ENCODE data around the gene RAPSN.

RAPSN gene

DNA sequence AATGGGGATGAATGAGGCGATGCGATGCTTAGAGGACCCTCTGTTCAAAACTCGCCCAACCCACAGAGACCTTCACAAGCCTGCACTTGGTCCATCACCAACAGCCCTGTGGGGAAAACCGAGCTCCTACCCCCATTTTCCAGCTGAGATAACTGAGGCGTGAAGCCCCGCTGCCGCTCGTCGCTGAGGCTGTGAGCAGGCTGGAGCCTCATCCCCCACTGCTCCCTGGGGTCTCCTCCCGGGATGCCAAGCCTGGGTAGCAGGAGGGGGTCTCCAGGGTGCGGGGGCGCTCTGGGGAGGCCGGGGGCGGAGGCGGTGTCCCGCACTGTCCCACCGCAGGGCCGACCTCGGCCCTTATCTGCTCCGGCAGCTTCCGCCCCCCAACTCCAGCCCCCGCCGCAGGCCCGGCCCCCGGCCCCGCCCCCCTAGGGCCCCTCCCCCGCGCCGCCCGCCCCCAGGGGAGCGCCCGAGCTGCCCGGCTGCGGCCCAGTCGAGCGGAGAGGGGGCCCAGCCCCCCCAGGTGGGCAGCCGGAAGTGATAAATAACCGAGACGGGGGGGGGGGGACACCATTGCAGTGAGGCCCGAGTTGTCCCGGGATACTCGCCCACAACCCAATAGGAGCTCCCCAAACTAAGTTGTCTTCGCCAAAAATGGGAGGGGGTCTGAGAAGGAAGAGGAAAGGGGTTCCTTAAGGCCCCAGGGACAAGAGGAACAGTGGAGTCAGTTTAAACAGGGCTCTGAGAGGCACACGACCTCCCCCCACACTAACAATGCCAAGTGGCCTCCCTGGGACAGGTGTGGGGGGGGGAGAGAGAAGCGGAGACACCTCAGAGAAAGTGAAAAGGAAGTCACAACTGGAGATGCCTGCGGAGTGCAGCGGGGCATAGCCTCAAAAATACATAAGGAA is 48.8 kb downstream of the RAPSN start:
- Mint-ChIP-seq H3K36me3 (ENCODE audit: low read depth) (no peaks in the 10 kb centered on the region), H3K27me3 (ENCODE audit: low read depth) (no peaks in the 10 kb centered on the region), H3K27ac (peak overlapping the region; percentile 69), H3K4me3 (peak overlapping the region; percentile 81), H3K9me3 (no peaks in the 10 kb centered on the region), H3K4me1 (ENCODE audit: low read depth) (peaks cover 18% of the 10 kb centered on the region)
- DNase-seq (ENCODE audit: low spot score) = no peak

GRCh38 chr11:47398551-47398950 is 50.4 kb downstream of the RAPSN start:
- peaks cover 27% of the 10 kb centered on the region for H3K4me1 Mint-ChIP-seq (ENCODE audit: low read depth)
- H3K27ac Mint-ChIP-seq = no peak overlapping the region
- DNase-seq (ENCODE audit: low spot score) = no peak
- H3K27me3 Mint-ChIP-seq (ENCODE audit: low read depth) = no peaks in the 10 kb centered on the region
- no peaks in the 10 kb centered on the region for H3K9me3 Mint-ChIP-seq
- peak overlapping the region; percentile 32 for H3K4me3 Mint-ChIP-seq
- no peaks in the 10 kb centered on the region for H3K36me3 Mint-ChIP-seq (ENCODE audit: low read depth)

DNA sequence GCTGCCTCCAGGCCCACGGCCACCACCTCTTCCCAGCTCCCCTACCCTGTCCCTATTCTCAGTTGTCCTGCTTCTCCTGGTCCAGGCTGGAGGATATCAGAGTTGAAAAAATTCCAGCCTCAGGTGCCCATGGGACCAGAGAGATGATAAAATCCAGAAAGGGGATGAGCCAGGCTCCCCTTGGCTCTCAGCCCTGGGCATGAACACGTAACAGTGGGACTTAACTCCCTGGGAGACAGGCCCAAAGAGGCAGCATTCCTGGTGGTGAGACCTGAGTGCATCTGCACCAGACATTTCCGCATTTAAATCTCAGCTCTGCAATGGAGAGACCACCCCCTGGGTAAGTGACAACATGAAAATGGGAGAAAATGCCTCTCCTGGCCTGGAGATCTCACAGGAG is 50.9 kb downstream of the RAPSN start:
- no peak for DNase-seq (ENCODE audit: low spot score)
- no peaks in the 10 kb centered on the region for H3K9me3 Mint-ChIP-seq
- no peaks in the 10 kb centered on the region for H3K27me3 Mint-ChIP-seq (ENCODE audit: low read depth)
- peaks cover 29% of the 10 kb centered on the region for H3K4me1 Mint-ChIP-seq (ENCODE audit: low read depth)
- no peak overlapping the region for H3K27ac Mint-ChIP-seq
- H3K4me3 Mint-ChIP-seq = no peak overlapping the region
- no peaks in the 10 kb centered on the region for H3K36me3 Mint-ChIP-seq (ENCODE audit: low read depth)

GRCh38 chr11:47396049-47396320 is 53.0 kb downstream of the RAPSN start:
- H3K4me1 Mint-ChIP-seq (ENCODE audit: low read depth) = peaks cover 27% of the 10 kb centered on the region
- H3K4me3 Mint-ChIP-seq = no peak overlapping the region
- H3K27ac Mint-ChIP-seq = peak overlapping the region; percentile 92

GRCh38 chr11:47395223-47396048 is 53.5 kb downstream of the RAPSN start:
- Mint-ChIP-seq H3K9me3 (no peaks in the 10 kb centered on the region), H3K27ac (peak overlapping the region; percentile 92), H3K4me1 (ENCODE audit: low read depth) (peaks cover 24% of the 10 kb centered on the region), H3K4me3 (peak overlapping the region; percentile 34), H3K36me3 (ENCODE audit: low read depth) (no peaks in the 10 kb centered on the region), H3K27me3 (ENCODE audit: low read depth) (no peaks in the 10 kb centered on the region)
- DNase-seq (ENCODE audit: low spot score) = no peak

More at GRCh38 chr11:47396049-47396320, 53.0 kb downstream of the RAPSN start:
- H3K9me3 Mint-ChIP-seq = no peaks in the 10 kb centered on the region
- DNase-seq (ENCODE audit: low spot score) = no peak
- H3K27me3 Mint-ChIP-seq (ENCODE audit: low read depth) = no peaks in the 10 kb centered on the region
- H3K36me3 Mint-ChIP-seq (ENCODE audit: low read depth) = no peaks in the 10 kb centered on the region

GRCh38 chr11:47394322-47395222 is 54.4 kb downstream of the RAPSN start:
- DNase-seq (ENCODE audit: low spot score) = peak; percentile 55
- H3K36me3 Mint-ChIP-seq (ENCODE audit: low read depth) = no peaks in the 10 kb centered on the region
- peak overlapping the region; percentile 61 for H3K4me3 Mint-ChIP-seq
- peaks cover 26% of the 10 kb centered on the region for H3K4me1 Mint-ChIP-seq (ENCODE audit: low read depth)
- H3K27me3 Mint-ChIP-seq (ENCODE audit: low read depth) = no peaks in the 10 kb centered on the region
- peak overlapping the region; percentile 92 for H3K27ac Mint-ChIP-seq
- no peaks in the 10 kb centered on the region for H3K9me3 Mint-ChIP-seq

- H3K4me1 Mint-ChIP-seq (ENCODE audit: low read depth) = peaks cover 28% of the 10 kb centered on the region
- H3K9me3 Mint-ChIP-seq = no peaks in the 10 kb centered on the region
- DNase-seq (ENCODE audit: low spot score) = no peak
- H3K36me3 Mint-ChIP-seq (ENCODE audit: low read depth) = no peaks in the 10 kb centered on the region
- peak overlapping the region; percentile 92 for H3K27ac Mint-ChIP-seq
- no peaks in the 10 kb centered on the region for H3K27me3 Mint-ChIP-seq (ENCODE audit: low read depth)
- H3K4me3 Mint-ChIP-seq = no peak overlapping the region
Observed at GRCh38 chr11:47394050-47394321, 55.0 kb downstream of the RAPSN start.

- no peaks in the 10 kb centered on the region for H3K36me3 Mint-ChIP-seq (ENCODE audit: low read depth)
- DNase-seq (ENCODE audit: low spot score) = no peak
- H3K27ac Mint-ChIP-seq = peak overlapping the region; percentile 92
- no peak overlapping the region for H3K4me3 Mint-ChIP-seq
- H3K9me3 Mint-ChIP-seq = no peaks in the 10 kb centered on the region
- peaks cover 28% of the 10 kb centered on the region for H3K4me1 Mint-ChIP-seq (ENCODE audit: low read depth)
- no peaks in the 10 kb centered on the region for H3K27me3 Mint-ChIP-seq (ENCODE audit: low read depth)
Observed at GRCh38 chr11:47393163-47394049, 55.5 kb downstream of the RAPSN start.

- no peak for DNase-seq (ENCODE audit: low spot score)
- Mint-ChIP-seq H3K4me1 (ENCODE audit: low read depth) (peaks cover 28% of the 10 kb centered on the region), H3K4me3 (no peak overlapping the region), H3K27me3 (ENCODE audit: low read depth) (no peaks in the 10 kb centered on the region), H3K27ac (peak overlapping the region; percentile 8), H3K9me3 (no peaks in the 10 kb centered on the region), H3K36me3 (ENCODE audit: low read depth) (no peaks in the 10 kb centered on the region)
Observed at GRCh38 chr11:47392546-47393162, 56.3 kb downstream of the RAPSN start.

DNA sequence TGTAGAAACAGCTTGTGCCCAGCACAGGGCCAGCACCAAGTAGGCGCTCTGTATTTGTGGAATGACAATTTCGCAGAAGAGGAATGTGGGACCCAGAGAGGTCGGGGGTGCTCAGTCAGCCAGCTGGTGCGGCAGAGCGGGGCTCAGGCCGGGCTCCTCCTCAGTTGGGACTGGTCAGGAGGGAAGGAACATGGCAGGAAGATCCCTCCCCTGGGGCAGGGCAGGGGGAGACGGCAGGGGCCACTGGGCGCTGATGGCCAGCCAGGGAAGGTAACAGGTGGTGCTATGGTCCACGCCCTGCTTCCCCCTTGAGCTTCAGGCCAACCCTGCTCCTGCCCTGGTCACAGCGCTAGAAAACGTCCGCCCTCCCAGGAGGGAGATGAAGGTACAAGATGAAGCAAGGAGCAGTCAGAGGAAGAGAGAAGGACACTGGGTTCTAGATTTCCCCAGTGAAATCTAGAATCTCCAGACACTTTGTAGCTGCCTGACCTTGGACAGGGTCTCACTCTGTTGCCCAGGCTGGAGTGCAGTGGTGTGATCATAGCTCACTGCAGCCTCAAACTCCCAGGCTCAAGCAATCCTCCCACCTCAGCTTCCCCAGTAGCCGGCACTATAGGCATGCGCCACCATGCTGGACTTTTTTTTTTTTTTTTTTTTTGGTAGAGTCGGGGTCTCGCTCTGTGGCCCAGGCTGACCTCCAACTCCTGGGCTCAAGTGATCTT is 57.1 kb downstream of the RAPSN start:
- H3K4me3 Mint-ChIP-seq = no peak overlapping the region
- no peaks in the 10 kb centered on the region for H3K9me3 Mint-ChIP-seq
- H3K4me1 Mint-ChIP-seq (ENCODE audit: low read depth) = peaks cover 25% of the 10 kb centered on the region
- no peaks in the 10 kb centered on the region for H3K36me3 Mint-ChIP-seq (ENCODE audit: low read depth)
- H3K27me3 Mint-ChIP-seq (ENCODE audit: low read depth) = no peaks in the 10 kb centered on the region
- peak overlapping the region; percentile 67 for H3K27ac Mint-ChIP-seq
- no peak for DNase-seq (ENCODE audit: low spot score)

DNA sequence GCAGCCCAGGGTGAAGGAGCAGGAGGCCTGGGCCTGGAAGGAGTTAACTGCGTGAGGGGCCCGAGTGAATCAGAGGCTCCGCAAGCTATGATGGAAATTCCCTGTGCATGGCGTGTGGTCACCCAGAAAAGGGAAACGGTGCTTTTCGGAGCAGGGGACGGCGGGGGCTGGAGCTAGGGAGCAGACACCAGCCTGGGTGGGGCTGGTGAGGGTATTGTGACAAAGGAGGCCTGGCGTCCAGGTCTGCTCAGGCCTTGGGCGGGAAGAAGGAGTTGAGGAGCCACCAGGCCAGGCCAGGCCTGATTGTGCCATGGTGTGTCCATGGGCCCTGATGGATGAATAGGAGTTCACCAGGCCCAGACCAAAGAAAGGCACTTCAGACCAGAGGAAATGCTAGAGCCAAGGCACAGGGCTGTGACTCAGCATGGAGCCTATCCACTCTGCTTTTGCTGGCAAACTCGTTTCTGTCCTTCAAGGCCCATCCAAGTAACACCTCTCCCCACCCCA is 57.8 kb downstream of the RAPSN start:
- Mint-ChIP-seq H3K9me3 (no peaks in the 10 kb centered on the region), H3K4me1 (ENCODE audit: low read depth) (peaks cover 25% of the 10 kb centered on the region), H3K4me3 (no peak overlapping the region), H3K27ac (peak overlapping the region; percentile 47), H3K27me3 (ENCODE audit: low read depth) (no peaks in the 10 kb centered on the region), H3K36me3 (ENCODE audit: low read depth) (no peaks in the 10 kb centered on the region)
- no peak for DNase-seq (ENCODE audit: low spot score)

GRCh38 chr11:47390422-47390760 is 58.5 kb downstream of the RAPSN start:
- Mint-ChIP-seq H3K4me1 (ENCODE audit: low read depth) (peaks cover 22% of the 10 kb centered on the region), H3K27me3 (ENCODE audit: low read depth) (no peaks in the 10 kb centered on the region), H3K27ac (no peak overlapping the region), H3K9me3 (no peaks in the 10 kb centered on the region), H3K4me3 (no peak overlapping the region), H3K36me3 (ENCODE audit: low read depth) (no peaks in the 10 kb centered on the region)
- no peak for DNase-seq (ENCODE audit: low spot score)
